EH (cell line): ENCODE data around the gene MN1.

ENCODE experiments used
- DNase-seq: peaks from one replicate; pipeline ENCODE4 v3.0.0-alpha.2; 2015; ENCODE audit warnings: low read depth

Gene MN1

GRCh38 chr22:27785831-27786230, 15.7 kb downstream of the MN1 start:
- DNase-seq, result no peak

- DNase-seq, result no peak
These were observed 17.5 kb downstream of the MN1 start for GRCh38 chr22:27784120-27784475.

- DNase-seq, result no peak
These were observed 18.0 kb downstream of the MN1 start for GRCh38 chr22:27783436-27784119.

GRCh38 chr22:27782088-27782487, 19.5 kb downstream of the MN1 start:
- no peak for DNase-seq

- peak; percentile 17 for DNase-seq
These were observed 21.4 kb downstream of the MN1 start for GRCh38 chr22:27780161-27780575.

GRCh38 chr22:27779643-27780042, 21.9 kb downstream of the MN1 start:
- no peak for DNase-seq

- no peak for DNase-seq
These were observed 23.1 kb downstream of the MN1 start for GRCh38 chr22:27778294-27779090.

GRCh38 chr22:27777128-27777527, 24.4 kb downstream of the MN1 start:
- DNase-seq, result no peak

- peak; percentile 49 for DNase-seq
These were observed 25.0 kb downstream of the MN1 start for GRCh38 chr22:27776650-27776958.

- no peak for DNase-seq
These were observed 25.6 kb downstream of the MN1 start for GRCh38 chr22:27775758-27776649.

GRCh38 chr22:27775087-27775698, 26.4 kb downstream of the MN1 start:
- DNase-seq, result peak; percentile 9

GRCh38 chr22:27774200-27774599, 27.4 kb downstream of the MN1 start:
- DNase-seq, result no peak

- no peak for DNase-seq
These were observed 28.5 kb downstream of the MN1 start for GRCh38 chr22:27772984-27773498.

- no peak for DNase-seq
These were observed 29.2 kb downstream of the MN1 start for GRCh38 chr22:27772081-27772983.

GRCh38 chr22:27771637-27772036, 29.9 kb downstream of the MN1 start:
- no peak for DNase-seq

GRCh38 chr22:27769012-27769411, 32.5 kb downstream of the MN1 start:
- no peak for DNase-seq

- no peak for DNase-seq
These were observed 33.4 kb downstream of the MN1 start for GRCh38 chr22:27768027-27768653.

- DNase-seq, result no peak
These were observed 34.9 kb downstream of the MN1 start for GRCh38 chr22:27766679-27767078.

GRCh38 chr22:27765706-27766291, 35.8 kb downstream of the MN1 start:
- DNase-seq, result no peak

- DNase-seq, result no peak
These were observed 36.8 kb downstream of the MN1 start for GRCh38 chr22:27764722-27765236.
